ENCODE data around the gene R3HDM4.

DNA sequence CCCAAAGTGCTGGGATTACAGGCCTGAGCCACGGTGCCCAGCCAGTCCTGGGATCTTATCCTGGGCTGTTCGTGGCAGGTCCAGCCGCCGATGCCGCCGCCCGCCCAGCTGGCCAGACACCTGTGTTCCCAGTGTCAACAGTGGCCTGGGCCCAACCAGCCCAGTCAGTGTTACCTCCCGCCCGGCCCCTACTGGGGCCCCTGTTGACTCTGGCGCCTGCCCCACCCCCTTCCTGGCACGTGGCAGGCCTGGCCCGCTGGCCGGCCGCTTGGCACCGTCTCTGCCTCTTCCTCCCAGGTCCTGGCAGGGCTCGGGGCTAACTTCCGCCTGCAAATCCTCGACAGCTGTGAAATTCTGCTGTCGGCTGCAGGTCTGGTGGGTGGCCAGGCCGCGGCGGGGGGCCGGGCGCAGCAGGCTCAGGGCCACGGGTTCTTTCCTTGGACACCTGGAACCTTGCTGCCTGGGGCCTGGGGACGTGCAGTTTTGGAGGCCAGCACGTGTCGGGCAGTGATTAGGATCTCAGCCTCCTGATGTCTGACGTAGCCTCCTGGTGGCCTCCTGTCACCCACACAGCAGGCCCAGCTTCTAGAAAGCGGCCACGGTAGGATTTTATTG, 22.0 kb upstream of the R3HDM4 start:
- TF ChIP-seq, protein P1, sequence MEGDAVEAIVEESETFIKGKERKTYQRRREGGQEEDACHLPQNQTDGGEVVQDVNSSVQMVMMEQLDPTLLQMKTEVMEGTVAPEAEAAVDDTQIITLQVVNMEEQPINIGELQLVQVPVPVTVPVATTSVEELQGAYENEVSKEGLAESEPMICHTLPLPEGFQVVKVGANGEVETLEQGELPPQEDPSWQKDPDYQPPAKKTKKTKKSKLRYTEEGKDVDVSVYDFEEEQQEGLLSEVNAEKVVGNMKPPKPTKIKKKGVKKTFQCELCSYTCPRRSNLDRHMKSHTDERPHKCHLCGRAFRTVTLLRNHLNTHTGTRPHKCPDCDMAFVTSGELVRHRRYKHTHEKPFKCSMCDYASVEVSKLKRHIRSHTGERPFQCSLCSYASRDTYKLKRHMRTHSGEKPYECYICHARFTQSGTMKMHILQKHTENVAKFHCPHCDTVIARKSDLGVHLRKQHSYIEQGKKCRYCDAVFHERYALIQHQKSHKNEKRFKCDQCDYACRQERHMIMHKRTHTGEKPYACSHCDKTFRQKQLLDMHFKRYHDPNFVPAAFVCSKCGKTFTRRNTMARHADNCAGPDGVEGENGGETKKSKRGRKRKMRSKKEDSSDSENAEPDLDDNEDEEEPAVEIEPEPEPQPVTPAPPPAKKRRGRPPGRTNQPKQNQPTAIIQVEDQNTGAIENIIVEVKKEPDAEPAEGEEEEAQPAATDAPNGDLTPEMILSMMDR (IDR thresholded peaks at IDR 0.05; ENCODE audit: insufficient read depth, low read length) = no peak
- no peak for TF ChIP-seq POLR2AphosphoS5 (IDR thresholded peaks at IDR 0.05; ENCODE audit: low read depth)

Measured in HL-60 (cell line).